Activated naive CD8-positive, alpha-beta T cell treated with anti-CD3 and anti-CD28 coated beads, Interleukin-2, amount 10 ng/mL, durations not matched to agents 7 days and 5 days (primary cell): ENCODE measurements around the gene GASK1A. TPM values are rescaled to one million over a fixed set of nuclear protein-coding genes. Genes with fewer than 3 reads are reported as not detected.

Experiments used
- ATAC-seq: fragments of 150-1000 bp; cut with Tn5 transposase; one replicate; pipeline ENCODE4 v1.10.0; 2021; ENCODE audit warnings: low read depth, moderate library complexity
- POLR2A ChIA-PET: fragments of 350-600 bp; sonication (Branson Sonifier 250); formaldehyde crosslinking; loops from one replicate; lab custom pipeline; 2021; ENCODE audit warnings: antibody characterized with exemption; lab: Charles Lee
- DNase-seq: peaks from one replicate; pipeline ENCODE4 v3.0.0; 2021
- H3K27ac Mint-ChIP-seq: one replicate; pipeline ENCODE4 v1.8.0; 2022; ENCODE audit warnings: mild to moderate bottlenecking, mixed read lengths
- H3K27me3 Mint-ChIP-seq: one replicate; pipeline ENCODE4 v1.8.0; 2022; ENCODE audit warnings: mild to moderate bottlenecking, moderate library complexity, mixed read lengths
- H3K36me3 Mint-ChIP-seq: one replicate; pipeline ENCODE4 v1.8.0; 2021; ENCODE audit warnings: mild to moderate bottlenecking, mixed read lengths
- H3K4me1 Mint-ChIP-seq: one replicate; pipeline ENCODE4 v1.8.0; 2021; ENCODE audit warnings: mixed read lengths
- H3K4me3 Mint-ChIP-seq: one replicate; pipeline ENCODE4 v1.8.0; 2022; ENCODE audit warnings: mild to moderate bottlenecking, moderate library complexity, mixed read lengths
- H3K9me3 Mint-ChIP-seq: one replicate; pipeline ENCODE4 v1.8.0; 2021; ENCODE audit warnings: mixed read lengths
- total RNA-seq, 2 experiments: library from RNA; stranded (reverse); gene quantifications; one replicate each; pipeline ENCODE4 v1.2.3, GENCODE V29; 2021

Gene GASK1A
- total RNA-seq, 2 experiments from 2014 or later, result not detected

DNA sequence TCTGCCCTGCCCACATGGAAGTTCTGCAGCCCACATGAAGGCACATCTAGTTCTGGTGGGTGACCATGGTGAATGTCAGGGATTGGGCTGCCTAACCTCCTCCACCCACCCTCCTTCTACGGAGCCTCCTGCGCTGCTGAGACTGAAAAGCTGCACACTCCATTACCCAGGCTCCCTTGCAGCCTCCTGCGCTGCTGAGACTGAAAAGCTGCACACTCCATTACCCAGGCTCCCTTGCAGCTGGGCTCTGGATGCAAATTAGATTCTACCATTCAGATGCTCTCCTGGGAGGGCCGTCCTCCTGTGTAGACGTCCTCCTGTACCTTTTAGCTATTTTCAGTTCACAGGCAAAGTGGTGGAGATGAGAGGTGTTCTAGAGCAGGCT is 94.7 kb downstream of the GASK1A start:
- H3K27me3 Mint-ChIP-seq, result peaks cover 3% of the 10 kb centered on the region
- H3K27ac Mint-ChIP-seq, result no peak overlapping the region
- peaks cover 4% of the 10 kb centered on the region for H3K36me3 Mint-ChIP-seq
- no peak overlapping the region for H3K4me3 Mint-ChIP-seq
- no peak for DNase-seq
- POLR2A ChIA-PET, result interaction anchor here (0.5 kb wide), 1 partner anchor 948 kb away, joined by 3 read pairs; no protein-coding TSS in a partner anchor
- no peak for ATAC-seq
- no peaks in the 10 kb centered on the region for H3K4me1 Mint-ChIP-seq
- no peaks in the 10 kb centered on the region for H3K9me3 Mint-ChIP-seq

DNA sequence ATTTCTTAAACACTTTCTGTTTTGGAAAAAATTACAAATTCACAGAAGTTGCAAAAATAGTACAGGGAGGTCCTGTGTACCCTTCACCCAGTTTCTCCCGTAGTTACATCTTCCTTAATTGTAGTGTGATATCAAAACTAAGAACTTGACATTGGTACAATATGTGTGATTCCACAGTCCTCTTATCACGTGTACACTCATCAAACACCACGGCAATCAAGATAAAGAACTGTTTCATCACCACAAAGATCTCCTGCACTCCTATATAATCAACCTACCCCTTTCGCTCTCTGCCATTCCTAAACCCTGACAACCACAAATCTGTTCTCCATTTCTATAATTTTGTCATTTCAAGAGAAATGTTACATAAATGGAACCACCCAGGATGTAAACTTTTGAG is 95.4 kb downstream of the GASK1A start:
- POLR2A ChIA-PET, result no interaction called here
- Mint-ChIP-seq H3K36me3 (peaks cover 6% of the 10 kb centered on the region), H3K4me1 (no peaks in the 10 kb centered on the region), H3K27ac (no peak overlapping the region), H3K4me3 (no peak overlapping the region), H3K27me3 (peaks cover 3% of the 10 kb centered on the region), H3K9me3 (no peaks in the 10 kb centered on the region)
- DNase-seq (no peak), ATAC-seq (no peak)

DNA sequence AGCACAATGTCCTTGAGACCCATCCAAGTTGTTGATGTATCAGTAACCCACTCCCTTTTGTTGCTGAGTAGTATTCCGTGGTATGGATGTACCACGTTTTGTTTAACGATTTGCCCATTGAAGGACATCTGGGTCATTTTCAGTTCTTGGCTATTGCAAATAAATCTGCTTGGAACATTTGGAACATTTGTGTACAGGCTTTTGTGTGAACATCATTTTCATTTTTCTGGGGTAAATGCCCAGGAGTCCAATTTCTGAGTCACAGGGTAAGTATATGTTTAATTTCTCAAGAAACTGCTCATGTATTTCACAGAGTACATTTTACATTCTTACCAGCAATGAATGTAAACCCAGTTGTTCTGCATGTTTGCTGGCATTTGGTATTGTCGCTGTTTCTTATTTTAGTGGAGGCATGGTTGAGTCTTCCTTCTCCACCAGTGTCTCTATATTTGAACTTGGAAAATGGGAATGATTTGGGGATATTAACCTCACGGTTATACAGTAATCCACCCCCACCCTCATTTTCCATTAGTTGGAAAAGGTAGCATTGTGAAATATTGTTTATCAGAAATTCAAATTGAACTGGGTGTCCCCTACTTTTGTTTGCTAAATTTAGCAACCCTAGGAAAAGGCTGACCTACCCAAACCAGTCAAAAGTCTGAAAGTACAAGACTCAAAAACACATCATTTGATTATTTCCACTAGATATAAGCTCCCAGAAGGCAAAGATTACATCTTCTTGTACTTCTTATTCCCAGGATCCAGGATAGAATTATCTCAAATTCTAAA is 96.0 kb downstream of the GASK1A start:
- no peaks in the 10 kb centered on the region for H3K4me1 Mint-ChIP-seq
- ATAC-seq, result no peak
- H3K27me3 Mint-ChIP-seq, result peaks cover 3% of the 10 kb centered on the region
- POLR2A ChIA-PET, result no interaction called here
- no peak overlapping the region for H3K27ac Mint-ChIP-seq
- no peaks in the 10 kb centered on the region for H3K9me3 Mint-ChIP-seq
- H3K36me3 Mint-ChIP-seq, result peaks cover 12% of the 10 kb centered on the region
- DNase-seq, result no peak
- no peak overlapping the region for H3K4me3 Mint-ChIP-seq

DNA sequence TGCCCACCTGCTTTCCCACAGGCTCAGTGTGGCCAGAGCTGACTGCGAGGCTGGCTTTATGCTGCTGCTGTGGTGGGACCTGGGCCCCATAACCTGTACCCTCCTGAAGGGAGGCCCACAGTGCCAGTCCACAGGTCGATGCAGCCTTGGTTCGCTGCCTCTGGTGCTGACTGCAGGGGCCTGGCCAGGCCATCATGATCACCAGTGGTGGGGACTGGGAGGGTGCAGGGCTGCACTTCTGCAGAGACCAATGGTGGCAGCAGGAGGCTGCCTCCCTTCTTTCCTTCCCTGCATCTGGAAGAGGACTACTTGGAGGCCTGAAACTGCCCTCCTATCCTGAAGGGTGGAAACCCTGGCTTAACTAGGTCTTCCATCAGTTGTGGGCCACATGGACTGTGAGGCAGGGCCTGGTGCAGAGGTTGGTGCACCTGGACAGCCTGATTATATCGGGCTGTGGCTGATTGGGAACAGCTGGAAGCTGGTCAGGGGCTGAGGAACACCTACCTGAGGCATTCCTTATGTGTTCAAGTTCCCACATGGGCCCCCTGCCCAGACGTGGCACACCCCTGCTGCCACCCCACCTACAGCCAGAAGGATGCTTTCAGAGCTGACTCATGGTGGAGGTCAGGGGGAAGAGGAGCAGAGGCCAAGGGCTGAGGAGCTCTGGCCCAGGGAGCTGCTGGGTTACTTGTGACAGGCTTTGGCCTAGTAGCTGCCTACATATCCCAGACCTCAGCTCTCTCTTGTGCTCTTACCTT is 97.0 kb downstream of the GASK1A start:
- no peak overlapping the region for H3K27ac Mint-ChIP-seq
- H3K36me3 Mint-ChIP-seq, result peaks cover 22% of the 10 kb centered on the region
- peaks cover 3% of the 10 kb centered on the region for H3K27me3 Mint-ChIP-seq
- no peaks in the 10 kb centered on the region for H3K4me1 Mint-ChIP-seq
- DNase-seq, result no peak
- POLR2A ChIA-PET, result no interaction called here
- H3K4me3 Mint-ChIP-seq, result no peak overlapping the region
- peaks cover 3% of the 10 kb centered on the region for H3K9me3 Mint-ChIP-seq
- ATAC-seq, result no peak

DNA sequence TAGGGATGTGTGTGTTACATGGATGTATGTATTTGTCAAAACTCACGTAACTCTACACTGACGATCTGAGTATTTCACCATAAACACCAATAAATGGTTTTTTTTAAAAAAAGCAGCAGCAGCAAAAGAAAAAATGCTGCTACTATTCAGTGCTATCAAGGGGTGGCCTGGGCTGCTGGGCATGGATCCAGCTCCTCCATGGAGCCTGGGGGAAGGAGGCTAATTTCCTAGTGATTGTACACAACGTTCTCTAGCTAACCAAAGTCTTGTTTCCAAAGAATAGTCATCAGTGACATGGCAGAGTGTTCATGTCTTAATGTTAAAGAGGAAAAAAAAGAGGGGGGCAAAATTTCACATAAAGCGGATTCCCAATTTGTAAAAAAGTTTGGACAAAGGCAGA is 97.7 kb downstream of the GASK1A start:
- no peak for DNase-seq
- H3K36me3 Mint-ChIP-seq, result peaks cover 26% of the 10 kb centered on the region
- no peak overlapping the region for H3K27ac Mint-ChIP-seq
- ATAC-seq, result no peak
- no peaks in the 10 kb centered on the region for H3K4me1 Mint-ChIP-seq
- POLR2A ChIA-PET, result no interaction called here
- H3K4me3 Mint-ChIP-seq, result no peak overlapping the region
- H3K9me3 Mint-ChIP-seq, result peaks cover 3% of the 10 kb centered on the region
- H3K27me3 Mint-ChIP-seq, result peaks cover 3% of the 10 kb centered on the region

DNA sequence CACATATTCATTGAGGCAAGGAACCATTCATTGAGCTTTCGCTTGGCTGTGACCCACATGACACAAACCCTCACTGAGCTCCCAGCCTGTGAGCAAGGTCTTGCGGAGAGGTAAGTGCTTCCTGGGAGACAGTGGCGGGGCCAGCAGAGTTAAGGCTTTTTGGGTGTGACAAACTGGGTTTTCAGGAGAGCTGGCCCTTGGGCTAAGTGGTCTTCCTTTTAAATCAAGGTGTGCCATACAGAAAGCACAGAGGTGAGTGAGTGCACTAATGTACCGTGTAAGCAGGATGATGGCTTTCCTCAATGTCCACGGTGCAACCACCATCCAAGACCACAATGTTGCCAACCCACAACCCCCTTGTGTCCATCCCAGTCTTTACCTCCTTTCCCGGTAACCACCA is 98.2 kb downstream of the GASK1A start:
- Mint-ChIP-seq H3K9me3 (peaks cover 4% of the 10 kb centered on the region), H3K27ac (no peak overlapping the region), H3K27me3 (peaks cover 3% of the 10 kb centered on the region), H3K4me1 (no peaks in the 10 kb centered on the region), H3K4me3 (no peak overlapping the region), H3K36me3 (peaks cover 28% of the 10 kb centered on the region)
- DNase-seq, result no peak
- POLR2A ChIA-PET, result no interaction called here
- ATAC-seq, result no peak

DNA sequence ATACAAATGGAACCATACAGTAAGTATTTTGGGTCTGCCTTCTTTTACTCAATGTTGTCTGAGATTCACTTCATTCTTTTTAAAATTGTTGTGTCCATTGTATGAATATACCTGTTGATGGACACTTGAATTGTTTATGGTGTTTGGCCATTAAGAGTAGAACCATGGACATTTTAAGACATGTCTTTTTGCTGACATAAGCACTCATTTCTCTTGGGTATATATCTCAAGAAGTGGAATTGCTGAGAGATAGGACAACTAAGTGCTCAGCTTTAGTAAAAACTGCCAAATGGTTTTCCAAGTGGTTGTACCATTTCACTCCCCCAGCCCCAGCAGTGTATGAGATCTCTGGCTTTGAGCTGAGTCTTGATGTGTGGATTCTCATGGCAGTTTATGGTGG is 98.6 kb downstream of the GASK1A start:
- Mint-ChIP-seq H3K36me3 (peaks cover 33% of the 10 kb centered on the region), H3K27me3 (peaks cover 3% of the 10 kb centered on the region)
- POLR2A ChIA-PET, result no interaction called here

DNA sequence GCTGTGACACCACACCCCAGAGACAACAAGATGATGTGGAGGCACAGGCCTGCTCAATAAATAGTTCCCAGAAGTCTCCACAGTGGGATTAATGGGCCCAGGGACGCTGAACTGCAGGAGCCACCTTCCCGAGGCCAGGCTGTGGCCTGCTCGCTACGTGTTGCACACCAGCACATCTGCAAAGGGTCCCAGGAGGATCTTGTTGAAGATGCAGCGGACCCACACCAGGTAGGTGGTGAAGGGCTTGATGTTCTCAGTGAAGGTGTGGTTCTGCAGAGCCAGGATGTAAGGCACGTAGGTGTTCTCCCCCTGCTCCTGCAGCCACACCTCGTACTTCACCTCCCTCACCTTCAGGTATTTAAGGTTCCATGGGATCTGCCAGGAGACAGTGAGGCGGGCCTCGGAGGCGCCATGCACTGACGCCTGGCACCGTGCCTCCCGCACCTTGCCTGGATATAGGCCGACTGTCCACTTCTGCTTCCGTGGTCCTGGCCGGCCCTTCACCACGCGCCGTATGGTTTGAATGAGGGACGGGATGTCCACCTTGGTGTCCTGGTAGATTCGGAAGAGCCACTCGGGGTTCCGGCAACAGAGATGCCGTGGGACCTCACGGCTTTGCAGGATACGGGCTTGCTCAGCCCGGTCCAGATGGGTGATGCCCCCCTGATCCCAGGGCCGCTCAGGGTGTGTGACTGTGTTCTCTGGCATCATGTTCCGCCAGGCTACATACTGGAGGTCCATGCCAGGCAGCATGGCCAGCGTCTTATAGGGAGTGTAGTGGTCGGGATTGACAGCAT is 100.6 kb downstream of the GASK1A start:
- H3K9me3 Mint-ChIP-seq, result peaks cover 15% of the 10 kb centered on the region
- H3K27ac Mint-ChIP-seq, result no peak overlapping the region
- ATAC-seq (no peak), DNase-seq (no peak)
- peaks cover 48% of the 10 kb centered on the region for H3K36me3 Mint-ChIP-seq
- H3K4me3 Mint-ChIP-seq, result no peak overlapping the region
- H3K27me3 Mint-ChIP-seq, result no peaks in the 10 kb centered on the region
- H3K4me1 Mint-ChIP-seq, result no peaks in the 10 kb centered on the region
- POLR2A ChIA-PET, result no interaction called here

More for the DNA sequence above, 98.6 kb downstream of the GASK1A start:
- ATAC-seq (no peak), DNase-seq (no peak)
- no peak overlapping the region for H3K27ac Mint-ChIP-seq
- H3K4me3 Mint-ChIP-seq, result no peak overlapping the region
- no peaks in the 10 kb centered on the region for H3K4me1 Mint-ChIP-seq
- peaks cover 8% of the 10 kb centered on the region for H3K9me3 Mint-ChIP-seq

DNA sequence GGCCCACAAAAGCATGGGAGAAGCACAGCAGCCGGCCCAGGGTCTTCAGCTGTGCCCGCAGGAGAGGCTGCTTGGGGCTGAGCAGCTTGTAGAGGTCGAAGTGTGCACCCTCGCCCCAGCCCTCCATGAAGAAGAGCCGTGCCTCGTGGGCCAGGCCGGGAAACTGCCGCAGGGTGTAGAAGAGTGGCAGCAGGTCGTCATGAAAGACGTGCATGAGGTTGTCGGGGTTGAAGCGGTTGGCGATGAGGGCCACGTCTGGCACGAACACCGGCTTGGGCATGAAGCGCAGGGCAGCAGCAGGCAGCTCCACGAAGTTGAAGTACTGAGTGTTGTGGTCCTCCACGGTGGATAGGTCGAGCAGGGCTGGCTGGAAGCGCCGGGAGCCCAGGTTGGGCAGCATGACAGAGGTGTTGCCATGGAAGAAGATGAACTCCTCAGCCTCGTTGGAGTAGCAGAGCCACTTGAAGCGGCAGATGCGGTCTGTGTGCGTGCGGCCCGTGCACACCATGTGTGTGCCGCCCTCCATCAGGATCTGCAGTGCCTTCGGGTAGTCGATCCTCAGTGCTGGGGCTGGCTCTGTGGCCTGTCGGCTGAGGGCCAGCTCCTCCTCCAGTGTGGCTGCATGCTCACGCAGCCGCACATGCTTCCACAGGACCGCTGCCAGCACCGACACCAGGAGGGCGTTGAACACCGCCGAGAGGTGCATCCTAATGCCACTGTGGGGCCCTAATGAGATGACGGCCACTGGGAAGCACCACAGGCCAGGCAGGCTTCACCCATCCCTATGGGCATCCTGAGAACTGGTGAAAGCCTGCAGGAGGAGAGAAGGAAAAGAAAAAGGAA is 101.8 kb downstream of the GASK1A start:
- Mint-ChIP-seq H3K4me1 (no peaks in the 10 kb centered on the region), H3K9me3 (peaks cover 17% of the 10 kb centered on the region), H3K4me3 (no peak overlapping the region), H3K27me3 (no peaks in the 10 kb centered on the region), H3K27ac (no peak overlapping the region), H3K36me3 (peaks cover 56% of the 10 kb centered on the region)
- POLR2A ChIA-PET, result no interaction called here
- DNase-seq, result no peak
- ATAC-seq, result no peak

DNA sequence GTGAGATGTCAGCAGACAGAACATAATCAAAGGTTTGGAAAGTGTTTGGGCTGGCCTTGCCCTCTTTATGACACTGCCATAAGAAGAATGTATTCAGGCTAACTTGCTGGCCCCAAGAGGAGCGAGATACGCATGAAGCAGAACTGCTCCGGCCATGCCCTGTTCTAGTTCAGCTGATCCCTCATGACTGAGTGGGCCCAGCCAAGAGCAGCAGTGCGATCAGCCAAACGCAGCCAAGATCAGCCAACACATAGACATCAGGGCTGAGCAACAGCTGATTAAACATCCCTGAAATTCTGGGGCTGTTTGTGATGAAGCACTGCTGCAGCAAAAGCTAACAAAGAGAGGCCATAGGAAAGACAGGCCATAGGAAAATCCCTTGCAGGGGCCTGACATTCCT is 102.7 kb downstream of the GASK1A start:
- Mint-ChIP-seq H3K4me1 (peaks cover 3% of the 10 kb centered on the region), H3K27me3 (no peaks in the 10 kb centered on the region), H3K4me3 (no peak overlapping the region), H3K27ac (no peak overlapping the region), H3K36me3 (peaks cover 56% of the 10 kb centered on the region), H3K9me3 (peaks cover 17% of the 10 kb centered on the region)
- DNase-seq (no peak), ATAC-seq (no peak)
- POLR2A ChIA-PET, result no interaction called here

DNA sequence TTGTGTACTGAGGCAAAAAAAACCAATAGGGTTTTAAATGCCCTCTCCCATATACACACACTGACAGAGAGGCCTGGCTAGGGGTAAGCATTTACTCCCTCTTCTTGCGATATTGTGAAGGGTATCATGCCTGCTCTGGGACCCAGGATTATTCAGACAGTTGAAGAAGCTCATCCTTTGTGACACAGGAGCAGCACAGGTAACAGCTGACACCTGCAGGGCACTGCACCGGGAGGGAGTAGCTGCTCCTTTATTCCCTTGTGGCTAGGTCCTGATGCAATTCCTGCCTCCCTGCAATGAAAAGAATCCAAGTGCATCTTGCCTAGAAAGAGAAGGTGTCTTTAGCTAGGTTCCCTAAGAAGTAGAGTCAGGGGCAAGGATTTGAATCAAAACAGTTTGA is 103.3 kb downstream of the GASK1A start:
- Mint-ChIP-seq H3K4me1 (peaks cover 4% of the 10 kb centered on the region), H3K36me3 (peaks cover 54% of the 10 kb centered on the region), H3K9me3 (peaks cover 17% of the 10 kb centered on the region), H3K27me3 (no peaks in the 10 kb centered on the region), H3K27ac (no peak overlapping the region), H3K4me3 (no peak overlapping the region)
- DNase-seq, result no peak
- ATAC-seq, result no peak
- POLR2A ChIA-PET, result no interaction called here

DNA sequence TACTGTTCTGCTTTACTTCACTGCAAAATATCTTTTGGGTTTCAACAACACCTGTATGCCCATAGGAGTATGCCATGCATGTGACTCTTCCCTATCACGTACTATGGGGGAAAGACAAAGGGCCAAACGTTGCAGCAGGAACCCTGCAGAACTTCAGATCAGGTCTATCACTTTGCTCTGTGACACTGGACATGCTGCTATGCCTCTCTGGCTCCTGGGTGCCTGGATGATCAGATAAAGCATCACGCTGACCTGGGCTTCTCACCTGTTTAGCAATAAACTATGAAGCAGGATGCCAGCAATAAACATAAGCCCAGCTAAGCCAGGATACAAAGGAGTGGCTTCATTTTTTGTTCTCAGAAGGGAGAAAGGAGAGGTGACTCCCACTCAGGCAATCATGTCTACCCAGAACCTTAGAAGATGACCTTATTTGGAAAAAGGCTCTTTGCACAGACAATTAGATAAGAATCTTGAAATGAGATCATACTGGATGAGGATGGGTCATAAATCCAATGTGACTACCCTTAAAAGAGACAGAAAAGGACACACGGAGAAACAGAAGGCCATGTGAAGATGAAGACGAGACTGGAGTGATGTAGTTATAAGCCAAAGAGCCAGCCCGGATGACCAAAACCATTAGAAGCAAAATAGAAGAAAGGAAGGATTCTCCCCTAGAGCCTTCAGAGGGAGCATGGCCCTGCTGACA is 107.5 kb downstream of the GASK1A start:
- Mint-ChIP-seq H3K27me3 (no peaks in the 10 kb centered on the region), H3K9me3 (peaks cover 14% of the 10 kb centered on the region), H3K4me1 (peaks cover 4% of the 10 kb centered on the region), H3K4me3 (no peak overlapping the region), H3K27ac (no peak overlapping the region), H3K36me3 (peaks cover 31% of the 10 kb centered on the region)
- no peak for DNase-seq
- POLR2A ChIA-PET, result no interaction called here
- ATAC-seq, result no peak
